WERI-Rb-1 (cell line): Measurements from ENCODE around the gene CABP7.

Experiments
- DNase-seq: peaks from one replicate; pipeline ENCODE4 v3.0.0-alpha.2; 2020
- H3K27ac ChIP-seq: fragments of 250-450 bp; sonication (Bioruptor Pico); 2 replicates; pipeline ENCODE4 v1.5.1; 2020; ENCODE audit warnings: mild to moderate bottlenecking, moderate library complexity
- H3K27me3 ChIP-seq: fragments of 250-450 bp; sonication (Bioruptor Pico); 2 replicates; pipeline ENCODE4 v1.5.1; 2021; ENCODE audit warnings: mild to moderate bottlenecking, low read depth, moderate library complexity; ENCODE audit not compliant: insufficient read depth, severe bottlenecking
- H3K36me3 ChIP-seq: fragments of 250-450 bp; sonication (Bioruptor Pico); 2 replicates; pipeline ENCODE4 v1.5.1; 2020; ENCODE audit warnings: mild to moderate bottlenecking, moderate library complexity
- H3K4me3 ChIP-seq: 2 replicates; pipeline ENCODE4 v1.5.1; 2011; ENCODE audit warnings: low read depth, mild to moderate bottlenecking, control low read depth, low read length
- H3K9me3 ChIP-seq: fragments of 250-450 bp; sonication (Bioruptor Pico); 2 replicates; pipeline ENCODE4 v1.5.1; 2021; ENCODE audit warnings: mild to moderate bottlenecking, moderate library complexity; ENCODE audit not compliant: severe bottlenecking
- TF ChIP-seq, protein P1 (sequence below): IDR thresholded peaks from 2 replicates; pipeline ENCODE4 v1.5.1; 2011; ENCODE audit warnings: low read depth, mild to moderate bottlenecking, control low read depth, inconsistent platforms, low read length

The CABP7 gene

DNA sequence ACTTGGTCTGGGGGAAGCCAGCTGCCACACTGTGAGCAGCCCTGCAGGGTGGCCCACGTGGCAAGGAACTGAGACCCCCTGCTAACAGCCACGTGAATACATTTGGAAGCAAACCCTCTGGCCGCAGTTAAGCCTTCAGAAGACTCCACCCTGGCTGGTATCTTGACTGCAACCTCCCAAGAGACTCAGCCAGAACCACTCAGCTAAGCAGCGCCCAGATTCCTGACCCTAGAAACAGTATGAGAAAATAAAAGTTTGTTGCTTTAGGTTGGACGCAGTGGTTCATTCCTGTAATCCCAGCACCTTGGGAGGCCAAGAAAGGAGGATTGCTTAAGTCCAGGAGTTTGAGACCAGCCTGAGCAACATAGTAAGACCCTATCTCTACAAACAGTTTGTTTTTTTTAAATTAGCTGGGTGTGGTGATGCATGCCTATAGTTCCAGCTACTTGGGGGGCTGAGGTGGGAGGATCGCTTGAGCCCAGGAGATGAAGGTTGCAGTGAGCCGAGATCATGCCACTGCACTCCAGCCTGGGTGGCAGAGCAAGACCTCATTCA is 38.3 kb downstream of the CABP7 start:
- Histone ChIP-seq H3K4me3 (no peak overlapping the region), H3K36me3 (no peaks in the 10 kb centered on the region), H3K27ac (no peak overlapping the region), H3K27me3 (no peaks in the 10 kb centered on the region), H3K9me3 (no peaks in the 10 kb centered on the region)
- no peak for DNase-seq
- TF ChIP-seq, protein P1, sequence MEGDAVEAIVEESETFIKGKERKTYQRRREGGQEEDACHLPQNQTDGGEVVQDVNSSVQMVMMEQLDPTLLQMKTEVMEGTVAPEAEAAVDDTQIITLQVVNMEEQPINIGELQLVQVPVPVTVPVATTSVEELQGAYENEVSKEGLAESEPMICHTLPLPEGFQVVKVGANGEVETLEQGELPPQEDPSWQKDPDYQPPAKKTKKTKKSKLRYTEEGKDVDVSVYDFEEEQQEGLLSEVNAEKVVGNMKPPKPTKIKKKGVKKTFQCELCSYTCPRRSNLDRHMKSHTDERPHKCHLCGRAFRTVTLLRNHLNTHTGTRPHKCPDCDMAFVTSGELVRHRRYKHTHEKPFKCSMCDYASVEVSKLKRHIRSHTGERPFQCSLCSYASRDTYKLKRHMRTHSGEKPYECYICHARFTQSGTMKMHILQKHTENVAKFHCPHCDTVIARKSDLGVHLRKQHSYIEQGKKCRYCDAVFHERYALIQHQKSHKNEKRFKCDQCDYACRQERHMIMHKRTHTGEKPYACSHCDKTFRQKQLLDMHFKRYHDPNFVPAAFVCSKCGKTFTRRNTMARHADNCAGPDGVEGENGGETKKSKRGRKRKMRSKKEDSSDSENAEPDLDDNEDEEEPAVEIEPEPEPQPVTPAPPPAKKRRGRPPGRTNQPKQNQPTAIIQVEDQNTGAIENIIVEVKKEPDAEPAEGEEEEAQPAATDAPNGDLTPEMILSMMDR, result no peak

DNA sequence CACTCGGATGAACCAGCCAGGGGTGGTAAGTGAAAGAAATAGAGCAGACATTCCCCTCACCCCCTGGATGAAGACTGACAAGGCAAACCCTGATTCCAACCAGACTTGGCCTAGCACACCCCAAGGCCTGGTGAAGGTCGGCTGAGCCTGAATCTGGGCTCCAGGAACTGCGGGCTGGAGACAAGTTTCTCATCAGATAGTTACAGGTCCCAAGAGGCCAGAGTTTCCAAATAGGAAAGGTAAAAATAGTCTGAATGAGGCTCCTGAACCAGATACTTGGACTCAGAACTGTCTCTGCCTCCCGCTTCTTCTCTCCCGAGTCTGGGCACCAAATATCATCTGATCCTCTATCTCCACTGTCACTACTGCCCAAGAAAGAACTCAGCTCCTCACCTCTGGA is 39.2 kb downstream of the CABP7 start:
- DNase-seq, result no peak
- Histone ChIP-seq H3K4me3 (no peak overlapping the region), H3K27me3 (no peaks in the 10 kb centered on the region), H3K36me3 (no peaks in the 10 kb centered on the region), H3K27ac (no peak overlapping the region), H3K9me3 (no peaks in the 10 kb centered on the region)
- TF ChIP-seq, protein P1, result no peak

DNA sequence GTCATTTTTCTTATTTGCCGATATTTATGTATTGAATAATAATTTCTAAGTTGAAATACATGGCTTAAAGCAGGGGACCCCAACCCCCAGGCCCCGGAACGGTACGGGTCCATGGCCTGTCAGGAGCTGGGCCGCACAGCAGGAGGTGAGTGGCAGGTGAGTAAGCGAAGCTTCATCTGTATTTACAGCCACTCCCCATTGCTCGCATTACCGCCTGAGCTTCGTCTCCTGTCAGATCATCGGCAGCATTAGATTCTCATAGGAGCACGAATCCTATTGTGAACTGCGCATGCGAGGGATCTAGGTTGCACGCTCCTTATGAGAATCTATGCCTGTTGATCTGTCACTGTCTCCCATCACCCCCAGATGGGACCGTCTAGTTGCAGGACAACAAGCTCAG is 42.5 kb downstream of the CABP7 start:
- no peaks in the 10 kb centered on the region for H3K36me3 ChIP-seq
- no peak overlapping the region for H3K4me3 ChIP-seq
- H3K27me3 ChIP-seq, result no peaks in the 10 kb centered on the region
- peak; percentile 70 for DNase-seq
- no peaks in the 10 kb centered on the region for H3K9me3 ChIP-seq
- no peak overlapping the region for H3K27ac ChIP-seq
- TF ChIP-seq, protein P1, result no peak

DNA sequence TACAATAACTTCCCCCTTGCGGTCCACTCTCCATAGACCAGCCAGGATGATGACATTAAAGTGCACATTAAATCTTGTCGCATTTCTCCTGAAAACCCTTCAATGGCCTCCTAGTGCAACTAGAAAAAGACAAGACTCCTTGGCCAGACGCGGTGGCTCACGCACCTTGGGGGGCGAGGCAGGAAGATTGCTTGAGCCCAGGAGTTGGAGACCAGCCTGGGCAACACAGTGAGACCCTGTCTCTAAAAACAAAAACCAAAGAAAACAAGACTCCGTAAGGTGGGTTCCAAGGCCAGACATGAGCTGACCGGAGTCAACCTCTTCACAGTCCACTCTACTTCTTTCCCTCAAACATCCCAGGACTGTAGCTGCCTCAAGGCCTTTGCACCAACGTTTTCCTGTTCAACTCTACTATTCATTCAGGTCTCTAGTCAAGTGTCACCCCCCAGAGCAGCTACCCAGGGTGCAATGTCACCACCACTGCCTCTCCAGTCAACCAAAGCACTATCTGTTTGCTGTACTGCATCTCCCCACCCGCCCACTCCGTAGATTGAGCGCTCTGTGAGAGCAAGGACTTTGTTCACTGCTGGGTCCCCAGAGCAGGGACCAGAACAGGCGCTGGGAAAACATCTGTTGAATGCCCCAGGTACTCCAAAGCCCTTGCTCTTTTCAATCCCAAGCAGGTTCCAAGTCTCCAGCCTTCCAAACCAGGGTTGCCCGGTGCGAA is 46.3 kb downstream of the CABP7 start:
- peaks cover 31% of the 10 kb centered on the region for H3K36me3 ChIP-seq
- H3K4me3 ChIP-seq, result peak overlapping the region; percentile 96
- no peak for DNase-seq
- H3K27me3 ChIP-seq, result no peaks in the 10 kb centered on the region
- peak overlapping the region; percentile 96 for H3K27ac ChIP-seq
- H3K9me3 ChIP-seq, result no peaks in the 10 kb centered on the region
- TF ChIP-seq, protein P1, result no peak

DNA sequence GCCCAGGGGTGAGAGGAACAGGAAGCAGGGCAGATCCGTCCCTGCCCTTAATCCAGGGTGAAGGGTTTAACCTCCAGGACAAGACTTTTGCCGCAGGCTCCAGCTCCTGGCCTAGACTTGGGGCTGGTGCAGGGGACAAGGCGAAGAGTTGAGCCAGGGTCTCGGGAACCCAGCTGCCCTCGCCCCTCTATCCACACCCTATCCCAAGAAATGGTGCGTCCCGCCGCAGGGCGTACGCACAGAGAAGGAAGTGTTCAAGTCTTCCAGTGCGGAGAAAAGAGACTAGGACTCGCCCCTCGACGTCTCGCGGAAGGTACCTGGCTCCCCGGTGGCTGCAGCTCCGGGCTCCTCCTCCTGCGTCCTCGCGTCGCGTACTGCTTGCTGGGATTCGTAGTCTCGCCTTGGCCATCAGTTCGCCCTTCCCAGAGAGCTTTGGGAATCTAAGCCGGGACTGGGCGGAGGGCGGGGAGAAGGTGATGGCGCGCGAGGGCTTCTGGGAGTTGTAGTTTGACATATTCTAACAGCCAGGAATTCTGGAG is 46.9 kb downstream of the CABP7 start, which contains the start of gene ZMAT5:
ZMAT5 (minus strand) TSS at position 376 of the 539 bp plus-strand sequence. CDS start 18,463 bp downstream, outside the sequence.
- H3K27ac ChIP-seq, result peak within 1 kb of the TSS; percentile 96
- peak; percentile 97 for DNase-seq
- peak within 1 kb of the TSS; percentile 96 for H3K4me3 ChIP-seq
- peaks cover 37% of the 10 kb centered on the region for H3K36me3 ChIP-seq
- H3K27me3 ChIP-seq, result no peaks in the 10 kb centered on the region
- TF ChIP-seq, protein P1, result no peak
- no peaks in the 10 kb centered on the region for H3K9me3 ChIP-seq
